Retinal pigment epithelial cell (primary cell): Measurements from ENCODE around the gene PDE4B.
"Not testable (repeated sequence)": the region's sequence is repeated elsewhere in the genome, so short reads cannot be mapped to it uniquely, and the experiment has no call there.

Experiments
- DNase-seq: peaks from one replicate; pipeline ENCODE4 v3.0.0-alpha.2; 2010; ENCODE audit warnings: low read depth
- H3K4me3 ChIP-seq: 2 replicates; pipeline ENCODE4 v1.5.1; 2011; ENCODE audit warnings: mild to moderate bottlenecking, low read length, control low read depth, moderate library complexity
- CTCF ChIP-seq: conservative IDR thresholded peaks from 2 replicates; pipeline ENCODE4 v1.5.1; 2011; ENCODE audit warnings: low read depth, low read length, control low read depth, inconsistent platforms

The PDE4B gene

GRCh38 chr1:66399888-66400529 lies 607.3 kb downstream of the PDE4B start:
- DNase-seq, result no peak
- no peak overlapping the region for H3K4me3 ChIP-seq
- TF ChIP-seq CTCF, result no peak

- no peak for DNase-seq
- no peak overlapping the region for H3K4me3 ChIP-seq
- TF ChIP-seq CTCF, result no peak
These were observed 608.0 kb downstream of the PDE4B start for GRCh38 chr1:66400660-66401059.

- no peak overlapping the region for H3K4me3 ChIP-seq
- no peak for DNase-seq
- TF ChIP-seq CTCF, result no peak
These were observed 608.5 kb downstream of the PDE4B start for GRCh38 chr1:66401244-66401643.

- no peak overlapping the region for H3K4me3 ChIP-seq
- no peak for TF ChIP-seq CTCF
- no peak for DNase-seq
These were observed 609.5 kb downstream of the PDE4B start for GRCh38 chr1:66402194-66402593.

GRCh38 chr1:66403007-66403731 lies 610.5 kb downstream of the PDE4B start:
- no peak overlapping the region for H3K4me3 ChIP-seq
- peak; percentile 22 for TF ChIP-seq CTCF
- DNase-seq, result no peak

- TF ChIP-seq CTCF, result no peak
- no peak for DNase-seq
- no peak overlapping the region for H3K4me3 ChIP-seq
These were observed 612.4 kb downstream of the PDE4B start for GRCh38 chr1:66405061-66405460.

GRCh38 chr1:66411449-66411848 lies 618.8 kb downstream of the PDE4B start:
- not testable (repeated sequence) for H3K4me3 ChIP-seq, DNase-seq
